NCI-H128 (cell line): ENCODE results near the gene MMEL1.
"Not testable (repeated sequence)": the region's sequence is repeated elsewhere in the genome, so short reads cannot be mapped to it uniquely, and the experiment has no call there.

ENCODE experiments used
- DNase-seq: peaks from one replicate; lab custom pipeline; 2025; ENCODE audit not compliant: unreplicated experiment; lab: John Stamatoyannopoulos, UW

Gene MMEL1

DNA sequence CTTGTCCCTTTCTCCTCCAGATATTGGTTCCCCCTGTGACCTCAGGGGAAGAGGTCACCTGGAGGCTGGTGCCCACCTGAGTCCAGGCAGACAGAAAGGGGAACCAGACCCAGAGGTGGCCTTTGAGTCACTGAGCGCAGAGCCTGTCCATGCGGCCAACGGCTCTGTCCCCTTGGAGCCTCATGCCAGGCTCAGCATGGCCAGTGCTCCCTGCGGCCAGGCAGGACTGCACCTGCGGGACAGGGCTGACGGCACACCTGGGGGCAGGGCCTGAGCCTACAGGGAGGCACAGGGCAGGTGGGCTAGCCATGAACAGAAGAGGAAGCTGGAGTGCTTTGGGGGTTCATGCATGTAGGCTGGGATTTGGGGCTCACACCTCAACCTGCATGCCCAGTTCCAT lies 74.0 kb downstream of the MMEL1 start:
- no peak for DNase-seq

DNA sequence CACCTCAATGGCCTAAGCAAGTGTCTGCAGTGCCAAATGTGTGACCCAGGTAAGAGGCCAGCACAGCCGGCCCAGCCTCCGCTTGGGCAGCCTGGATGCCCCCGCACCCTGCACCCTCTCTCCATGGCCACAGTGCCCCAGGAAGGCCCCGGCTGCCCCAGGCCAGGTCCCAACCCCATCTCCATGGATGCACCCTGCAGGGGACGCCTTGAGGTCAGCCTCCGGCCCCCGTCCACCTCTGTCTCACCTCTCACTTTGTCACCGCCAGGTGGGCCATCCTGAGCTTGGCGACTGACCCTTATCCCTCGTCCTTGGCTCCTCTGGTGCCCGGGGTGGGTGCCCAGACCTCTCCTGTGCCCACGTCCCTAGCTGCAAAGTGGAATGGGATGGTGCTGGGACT lies 74.4 kb downstream of the MMEL1 start:
- DNase-seq, result no peak

DNA sequence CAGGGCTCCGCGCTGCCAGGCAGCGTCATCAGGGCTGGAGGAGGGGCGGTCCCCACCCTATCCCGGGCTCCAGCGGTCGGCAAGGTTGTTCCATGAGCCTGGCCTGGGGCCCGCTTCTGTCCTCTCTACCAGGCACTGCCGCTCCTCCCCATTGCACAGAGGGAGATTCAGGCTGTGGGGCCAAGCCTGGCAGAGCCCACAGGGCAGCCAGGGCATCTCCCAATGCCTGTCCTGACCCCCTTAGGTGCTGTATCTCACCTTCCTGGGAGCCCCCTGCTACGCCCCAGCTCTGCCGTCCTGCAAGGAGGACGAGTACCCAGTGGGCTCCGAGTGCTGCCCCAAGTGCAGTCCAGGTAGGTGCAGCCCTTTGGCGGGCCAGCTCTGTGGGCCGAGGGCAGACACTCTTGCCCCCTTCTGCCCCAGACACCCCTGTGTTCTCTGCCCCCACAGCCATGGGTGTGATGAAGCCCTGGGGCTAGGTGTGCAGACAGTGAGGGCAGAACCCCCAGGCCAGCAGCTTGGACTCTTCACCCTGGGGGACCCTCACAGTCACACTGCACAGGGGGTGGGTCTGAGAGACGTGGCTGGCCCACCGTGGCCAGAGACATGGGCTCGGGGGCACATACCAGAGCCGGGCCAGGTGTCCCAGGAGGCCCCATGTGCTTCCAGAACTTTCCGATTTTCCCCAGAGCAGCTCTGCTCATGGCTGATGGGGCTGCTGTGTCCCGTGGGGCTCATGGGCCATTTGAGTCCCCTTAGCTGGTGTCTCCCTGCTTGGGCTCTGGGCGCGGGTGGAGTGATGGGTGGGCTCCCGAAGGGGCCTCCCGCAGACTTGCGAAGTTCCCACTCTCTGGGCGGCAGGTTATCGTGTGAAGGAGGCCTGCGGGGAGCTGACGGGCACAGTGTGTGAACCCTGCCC lies 75.1 kb downstream of the MMEL1 start:
- DNase-seq, result no peak

DNA sequence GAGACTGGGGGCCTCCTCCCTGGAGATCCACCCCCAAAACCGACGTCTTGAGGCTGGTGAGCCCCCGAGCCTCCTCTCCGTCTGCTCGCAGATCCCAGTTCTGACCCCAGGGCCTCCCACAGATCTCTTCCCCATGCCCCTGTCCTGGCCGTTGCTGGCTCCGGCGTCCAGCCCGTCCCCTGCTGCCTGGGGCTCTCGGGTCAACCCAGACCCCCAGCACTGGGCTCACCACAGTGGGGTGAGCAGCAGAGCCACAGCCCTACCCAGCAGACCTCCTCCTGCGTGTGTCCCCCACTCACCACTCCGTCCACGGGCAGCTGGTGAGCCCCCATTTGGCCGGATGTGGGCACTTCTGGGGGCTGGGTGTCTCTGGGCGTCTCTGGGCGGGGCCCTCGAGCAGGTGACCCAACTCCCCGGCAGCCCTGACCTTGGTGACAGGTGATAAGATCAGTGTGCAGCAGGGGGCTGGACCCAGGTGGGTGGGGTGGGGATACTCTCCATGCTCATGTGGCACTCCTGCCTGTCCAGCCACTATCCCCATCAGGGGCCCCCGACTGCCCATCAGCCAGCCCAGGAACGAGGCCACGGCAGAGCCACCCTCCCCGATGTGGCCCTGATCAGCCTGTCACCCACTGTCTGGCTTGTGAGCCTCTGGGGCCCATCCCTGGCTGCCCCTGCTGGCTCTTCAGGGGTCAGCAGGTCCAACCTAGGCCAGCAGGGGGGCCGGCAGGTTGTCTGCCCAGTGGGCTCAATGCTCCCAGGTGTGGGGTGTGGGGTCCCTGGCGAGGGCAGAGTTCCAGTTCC lies 75.9 kb downstream of the MMEL1 start:
- no peak for DNase-seq

DNA sequence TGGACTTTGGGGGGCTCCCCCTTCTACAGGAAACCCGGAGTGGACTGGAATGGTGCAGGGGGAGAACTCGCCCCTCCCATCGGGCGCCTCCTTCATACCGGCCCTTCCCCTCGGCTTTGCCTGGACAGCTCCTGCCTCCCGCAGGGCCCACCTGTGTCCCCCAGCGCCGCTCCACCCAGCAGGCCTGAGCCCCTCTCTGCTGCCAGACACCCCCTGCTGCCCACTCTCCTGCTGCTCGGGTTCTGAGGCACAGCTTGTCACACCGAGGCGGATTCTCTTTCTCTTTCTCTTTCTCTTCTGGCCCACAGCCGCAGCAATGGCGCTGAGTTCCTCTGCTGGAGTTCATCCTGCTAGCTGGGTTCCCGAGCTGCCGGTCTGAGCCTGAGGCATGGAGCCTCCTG lies 76.5 kb downstream of the MMEL1 start, which contains the start of gene TNFRSF14:
Gene TNFRSF14, plus strand, starts transcription at position 95 of the 401 bp plus-strand sequence. Its CDS starts 294 bp downstream, at position 389.
- no peak for DNase-seq

DNA sequence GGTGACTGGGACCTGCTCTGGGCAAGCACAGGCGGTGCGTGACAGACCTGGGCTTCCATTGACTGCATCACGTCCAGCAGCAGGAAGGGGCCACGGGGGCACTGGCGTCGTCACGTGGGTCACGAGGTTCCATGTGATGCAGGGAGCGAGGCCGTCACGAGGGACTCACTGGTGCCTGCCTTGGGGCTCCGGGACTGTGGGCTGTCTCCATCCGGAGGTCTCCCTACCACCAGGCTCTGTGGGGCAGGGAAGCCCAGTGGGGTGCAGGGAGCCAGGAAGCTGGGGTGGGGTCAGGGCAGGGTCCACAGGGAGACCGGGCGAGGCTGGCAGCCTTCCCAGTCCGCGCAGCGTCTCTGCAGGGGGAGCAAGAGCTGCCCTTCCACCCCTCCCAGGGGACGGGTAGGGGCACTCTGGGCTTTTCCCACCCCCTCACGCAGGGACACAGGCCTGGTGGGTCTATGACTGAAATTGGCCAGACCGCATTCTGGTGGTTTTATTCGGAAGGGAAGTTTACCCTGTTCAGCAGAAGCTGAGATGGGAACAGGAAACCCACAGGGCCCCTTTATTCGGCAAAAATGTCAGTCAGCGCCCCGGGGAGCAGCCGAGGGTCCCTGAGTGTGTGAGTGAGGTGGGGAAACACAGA lies 77.1 kb downstream of the MMEL1 start:
- DNase-seq, result peak; percentile 20

DNA sequence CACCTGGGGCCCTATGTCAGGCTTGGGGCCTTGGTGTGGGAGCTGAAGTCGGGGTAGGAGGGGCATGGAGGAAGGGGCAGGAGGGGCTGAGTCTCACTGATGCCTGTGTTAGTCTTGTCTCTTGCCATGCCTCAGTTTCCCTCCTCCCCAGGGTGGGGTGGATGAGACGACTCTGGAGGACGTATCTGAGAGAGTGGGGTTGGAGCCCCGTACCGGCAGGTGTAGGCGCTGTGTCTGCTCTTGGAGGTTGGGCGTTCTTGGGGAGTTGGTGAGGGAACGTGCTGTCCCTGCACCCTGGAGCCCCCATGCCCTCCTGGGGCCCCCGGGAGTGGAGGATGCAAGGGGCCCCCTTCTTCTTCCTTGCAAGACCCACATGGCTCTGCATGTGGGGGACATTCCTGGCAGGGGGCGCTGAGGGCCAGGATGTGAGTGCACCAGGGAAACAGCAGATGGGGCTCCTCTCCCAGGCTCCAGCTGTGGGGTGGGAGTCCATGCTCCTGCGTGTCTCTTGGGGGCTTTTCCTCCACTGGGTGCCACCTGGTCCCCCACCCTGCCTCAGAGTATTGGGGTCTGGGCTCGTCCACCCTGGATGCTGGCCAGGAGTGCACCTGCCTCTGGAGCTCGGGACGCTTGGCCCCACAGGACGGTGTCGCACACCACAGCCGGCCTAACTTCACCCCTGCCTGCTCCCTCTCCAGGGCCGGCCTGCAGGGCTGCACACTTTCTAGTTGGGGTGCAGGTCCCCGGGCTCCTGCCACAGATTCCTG lies 78.0 kb downstream of the MMEL1 start:
- DNase-seq, result no peak

DNA sequence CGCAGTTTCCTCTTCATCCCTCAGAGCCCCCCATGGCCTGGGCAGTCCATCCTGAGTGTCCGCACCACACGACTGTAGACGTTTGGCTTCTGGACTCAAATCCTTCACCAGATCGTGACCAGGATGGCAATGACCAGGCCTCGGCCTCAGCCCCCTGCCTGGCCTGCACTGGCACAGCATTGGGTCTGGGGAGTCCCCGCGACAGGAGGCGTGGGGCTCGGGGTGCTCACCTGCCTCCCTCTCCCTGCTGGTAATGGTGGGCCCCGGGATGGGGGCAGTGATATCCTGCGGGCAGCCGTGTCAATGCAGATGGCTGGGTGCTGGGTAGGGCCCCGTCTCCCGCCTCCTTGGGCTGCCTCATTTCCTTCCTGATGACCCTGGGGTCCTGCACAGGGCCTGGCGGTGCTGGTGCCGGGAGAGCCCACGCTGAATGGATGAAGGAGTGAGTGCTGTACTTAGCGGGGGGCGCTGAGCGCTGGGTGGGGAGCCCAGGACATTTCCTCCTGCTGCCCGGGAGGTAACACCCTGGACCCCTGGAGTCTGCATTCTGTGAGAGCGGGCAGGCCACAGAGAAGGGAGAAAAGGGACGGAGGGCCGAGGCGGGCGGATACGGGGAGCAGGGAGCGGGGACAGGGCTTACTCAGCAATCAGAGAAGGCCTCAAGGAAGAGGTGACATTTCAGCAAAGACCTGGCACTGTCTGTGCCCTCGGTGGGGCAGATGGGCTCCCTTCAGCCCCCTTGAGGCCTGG lies 78.8 kb downstream of the MMEL1 start:
- no peak for DNase-seq

DNA sequence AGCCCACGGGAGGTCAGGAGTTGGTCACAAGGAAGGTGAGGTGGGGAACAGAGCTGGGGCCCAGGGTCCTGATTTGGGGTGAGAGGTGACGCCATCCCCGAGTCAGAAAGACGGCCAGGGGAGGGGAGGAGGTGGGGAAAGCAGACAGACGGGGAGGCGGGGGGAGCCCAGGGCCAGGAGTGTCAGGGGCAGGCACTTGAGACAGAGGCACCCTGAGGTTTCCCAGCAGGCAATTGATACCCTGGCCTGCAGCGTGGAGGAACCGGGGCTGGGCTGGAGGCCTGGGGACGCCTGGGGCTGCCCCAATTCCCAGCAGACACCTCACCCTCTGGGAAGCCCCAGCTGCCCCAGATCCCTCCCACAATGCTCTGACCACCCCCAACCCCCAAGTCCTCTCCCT lies 79.7 kb downstream of the MMEL1 start:
- DNase-seq, result not testable (repeated sequence)

DNA sequence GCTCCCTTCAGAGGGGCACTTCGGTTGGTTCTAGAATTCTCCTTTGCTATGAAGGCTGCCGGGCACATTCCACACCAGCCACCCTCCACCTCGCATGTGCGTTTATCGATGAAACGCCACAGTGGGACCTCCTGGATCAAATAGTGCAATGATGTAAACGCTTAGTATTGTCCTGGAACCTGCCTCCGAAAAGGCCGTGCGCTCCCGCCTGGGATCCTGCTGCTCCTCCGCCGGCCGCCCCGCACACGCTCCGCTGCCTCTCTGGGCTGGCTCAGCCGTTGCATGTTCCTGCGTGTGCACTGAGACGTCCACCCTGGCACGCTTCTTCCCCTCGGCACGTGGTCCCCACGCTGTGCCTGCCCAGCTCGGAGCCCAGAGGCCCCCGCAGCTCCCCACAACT lies 80.6 kb downstream of the MMEL1 start:
- no peak for DNase-seq

DNA sequence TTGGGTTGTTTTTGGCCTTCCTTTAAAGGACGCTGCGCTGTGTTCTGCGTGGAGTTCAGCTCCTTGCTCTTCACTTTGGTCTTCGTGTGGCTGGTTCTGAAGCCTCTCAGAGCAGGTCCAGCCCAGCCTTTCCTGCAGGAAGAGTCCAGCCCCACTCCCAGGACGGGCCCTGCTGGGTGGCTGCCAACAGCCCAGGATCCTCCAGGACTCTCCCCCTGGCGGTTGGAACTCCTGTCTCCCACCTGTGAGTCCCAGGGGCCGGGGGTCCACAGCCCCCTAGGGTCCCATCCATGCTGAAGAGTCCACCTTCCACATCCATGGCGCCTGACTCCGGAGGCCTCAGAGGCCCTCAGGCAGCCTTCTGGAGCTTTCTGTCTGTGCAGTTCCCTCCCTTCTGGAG lies 81.3 kb downstream of the MMEL1 start:
- DNase-seq, result not testable (repeated sequence)

DNA sequence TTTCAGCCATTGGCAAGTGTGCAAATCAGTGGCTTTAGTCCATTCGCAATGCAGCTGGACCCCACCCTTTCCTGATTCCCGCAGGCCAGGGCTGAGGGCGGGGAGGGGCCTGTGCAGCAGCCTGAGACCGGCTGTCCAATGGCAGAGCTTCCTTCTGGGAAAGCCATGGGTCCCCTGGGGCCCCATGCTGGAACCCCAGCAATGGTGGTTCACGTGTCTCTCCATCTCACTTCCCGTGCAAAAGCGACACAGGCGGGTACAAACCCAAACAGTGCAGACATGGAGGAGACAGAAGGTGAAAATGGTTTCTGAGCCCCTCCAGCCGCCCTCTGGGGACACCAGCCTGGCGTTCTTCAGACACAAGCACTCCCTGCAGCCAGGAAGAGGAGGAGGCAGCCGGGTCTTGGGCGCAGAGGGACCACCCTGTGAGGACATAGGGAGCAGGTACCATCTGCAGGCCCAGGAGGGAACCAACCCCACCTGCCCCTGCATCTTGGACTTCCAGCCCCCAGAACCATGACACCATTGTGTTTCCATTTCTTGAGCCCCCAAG lies 82.4 kb downstream of the MMEL1 start:
- DNase-seq, result not testable (repeated sequence)

DNA sequence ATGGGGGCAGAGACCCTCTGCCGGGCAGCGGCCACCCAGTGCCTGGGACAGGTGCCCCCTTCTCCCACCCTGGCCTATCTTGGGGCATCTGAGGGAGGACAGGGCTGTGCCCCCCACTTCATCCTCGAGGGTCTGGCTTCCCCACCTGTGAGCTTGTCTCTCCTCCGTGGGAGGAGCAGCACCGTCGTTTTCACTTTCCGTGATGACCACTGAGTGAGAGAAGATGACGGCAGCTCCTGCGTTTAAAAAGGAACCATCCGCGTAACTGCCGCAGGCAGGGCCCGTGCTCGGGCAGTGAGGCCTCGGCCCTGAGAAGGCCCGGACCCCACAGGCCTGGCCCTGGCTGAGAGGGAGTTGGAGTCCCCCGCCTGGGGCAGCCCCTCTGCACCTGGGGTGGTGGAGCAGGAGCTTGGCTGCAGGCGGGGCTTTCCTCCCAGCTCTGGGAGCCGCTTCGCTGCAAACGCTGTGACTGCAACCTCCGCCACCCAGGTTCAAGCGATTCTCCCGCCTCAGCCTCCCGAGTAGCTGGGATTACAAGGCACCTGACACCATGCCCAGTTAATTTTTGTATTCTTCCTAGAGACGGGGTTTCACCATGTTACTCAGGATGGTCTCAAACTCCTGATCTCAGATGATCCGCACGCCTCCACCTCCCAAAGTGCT lies 83.3 kb downstream of the MMEL1 start:
- DNase-seq, result not testable (repeated sequence)

DNA sequence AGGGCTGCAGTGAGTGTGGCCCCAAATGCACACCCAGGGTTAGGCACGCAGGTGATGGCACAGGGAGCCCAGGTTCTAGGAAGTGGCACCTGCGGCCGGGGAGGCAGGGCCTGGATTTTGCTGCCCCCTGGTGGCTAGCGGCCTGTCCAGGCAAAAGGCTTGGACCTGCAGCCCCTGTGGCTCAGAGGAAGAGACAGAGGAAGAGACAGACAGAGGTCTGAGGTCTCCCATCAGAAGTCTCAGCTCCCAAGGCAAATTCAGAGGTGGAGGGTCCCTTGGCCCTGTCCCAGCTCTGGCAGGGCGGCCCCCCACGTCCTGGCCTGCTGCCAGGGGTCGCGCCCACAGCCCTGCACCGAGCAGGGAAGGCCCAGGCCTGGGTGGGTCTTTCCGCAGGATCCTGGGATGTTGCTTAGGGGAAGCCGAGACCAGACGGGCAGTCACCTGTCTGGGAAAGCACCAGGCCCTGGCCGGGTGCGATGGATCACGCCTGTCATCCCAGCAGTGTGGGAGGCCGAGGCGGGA lies 84.7 kb downstream of the MMEL1 start:
- DNase-seq, result peak; percentile 56

DNA sequence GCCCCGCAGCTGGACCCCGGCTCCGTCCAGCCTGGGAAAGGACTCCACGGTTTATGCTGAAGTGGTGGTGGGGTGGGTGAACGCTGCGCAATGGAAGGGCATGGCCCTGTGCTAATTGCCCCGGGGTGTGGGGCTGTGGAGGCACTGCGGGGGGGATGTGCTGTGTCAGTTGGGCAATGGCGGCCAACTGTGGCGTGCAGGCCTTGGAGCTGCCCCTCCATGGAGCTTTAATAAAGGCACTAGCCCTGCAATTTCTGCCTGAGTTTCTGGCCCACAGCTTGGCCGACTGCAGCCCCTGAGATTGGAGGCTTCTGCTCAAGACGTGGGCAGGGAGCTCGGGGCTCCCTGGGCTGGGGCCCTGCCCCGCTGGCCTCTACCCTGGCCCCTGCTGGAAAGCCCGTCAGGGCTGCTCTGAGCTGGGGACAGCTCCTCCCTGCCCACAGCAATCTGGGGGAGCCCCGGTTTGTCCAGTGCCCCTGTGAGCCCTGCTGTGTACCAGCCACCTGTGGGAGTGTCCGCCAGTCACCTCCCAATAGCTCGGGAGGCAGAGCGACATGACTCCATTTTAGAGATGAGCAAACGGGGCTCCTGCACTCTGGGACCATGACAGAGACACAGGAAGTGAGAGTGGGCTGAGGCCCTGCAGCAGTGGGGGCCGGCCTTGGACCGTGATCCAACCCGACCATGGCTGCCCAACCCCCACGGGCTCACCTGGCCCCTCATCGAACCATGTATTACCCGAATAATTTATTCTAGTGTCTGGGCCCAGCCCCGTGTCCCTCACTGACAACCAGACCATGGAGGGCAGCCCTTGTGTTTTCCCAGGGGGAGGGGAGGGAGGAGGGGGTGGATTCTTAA lies 85.4 kb downstream of the MMEL1 start:
- no peak for DNase-seq

DNA sequence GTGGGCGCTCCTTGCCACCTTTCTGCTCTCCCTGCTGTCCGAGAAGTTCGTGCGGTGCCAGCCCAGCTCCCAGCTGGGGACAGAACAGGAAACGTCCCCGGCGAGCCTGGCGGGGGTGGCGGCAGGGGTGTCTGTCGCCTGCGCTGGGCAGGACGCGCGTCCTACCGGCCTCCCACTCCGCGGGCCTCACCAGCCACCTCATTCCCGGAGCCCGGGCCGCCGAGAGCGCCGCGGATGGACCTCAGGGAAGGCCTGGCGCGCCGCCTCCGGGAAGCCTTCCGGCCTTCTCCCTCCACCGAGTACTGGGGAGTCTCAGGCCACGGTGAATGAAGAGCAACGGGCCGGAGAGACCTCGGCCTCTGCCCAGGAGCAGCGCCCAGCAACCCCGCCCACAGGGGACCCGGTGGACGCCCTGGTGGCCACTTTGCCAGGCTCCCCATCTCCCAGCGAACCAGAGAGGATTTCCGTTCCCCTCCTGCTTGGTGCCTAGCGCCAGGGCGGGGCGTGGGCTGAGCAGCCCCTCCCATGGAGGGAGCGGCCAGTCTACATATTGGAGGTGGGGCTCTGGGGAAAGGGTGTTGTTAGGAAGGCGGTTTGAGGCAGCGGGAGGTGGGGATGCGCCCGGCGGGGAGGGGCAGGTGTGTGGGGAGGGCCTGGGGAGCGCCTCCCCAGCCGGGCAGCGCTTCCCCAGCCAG lies 86.2 kb downstream of the MMEL1 start:
- no peak for DNase-seq

DNA sequence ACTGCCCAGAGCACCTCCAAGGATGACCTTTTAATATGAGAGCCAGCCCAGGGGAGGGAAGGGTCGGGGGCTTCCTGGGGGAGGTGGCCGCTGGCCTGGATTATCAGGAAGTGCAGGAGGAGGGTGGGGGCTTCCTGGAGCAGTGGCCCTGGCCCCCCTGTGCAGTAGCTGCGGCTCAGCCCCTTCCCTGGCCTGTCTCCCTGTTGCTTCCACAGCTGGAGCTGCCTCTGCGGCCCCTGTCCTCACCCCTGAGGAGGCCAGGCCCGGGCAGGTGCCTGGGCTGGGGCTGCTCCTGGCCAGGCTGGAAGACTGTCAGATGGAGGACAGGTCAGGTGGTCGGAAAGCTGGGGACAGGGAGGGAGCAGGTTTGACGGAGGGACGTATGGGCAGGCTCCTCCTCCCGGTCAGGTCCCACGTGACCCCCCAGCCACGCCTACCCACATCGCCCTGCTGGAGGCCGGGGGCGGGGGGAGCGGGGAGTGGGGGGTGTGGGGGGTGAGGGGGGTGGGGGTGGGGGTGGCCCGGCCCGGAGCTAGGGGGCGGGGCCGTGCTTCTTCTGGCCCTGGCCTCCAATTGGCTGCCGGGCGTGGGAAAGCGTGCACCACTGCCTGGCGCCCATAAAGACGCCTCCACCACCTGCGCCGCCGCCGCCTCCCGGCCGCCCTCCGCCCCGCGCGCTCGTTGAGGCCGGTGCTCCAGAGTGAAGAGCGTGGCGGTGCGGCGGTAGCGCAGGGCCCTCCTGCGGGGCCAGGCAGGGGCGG lies 86.9 kb downstream of the MMEL1 start:
- DNase-seq, result no peak
